HG02840 (cell line): Measurements from ENCODE around the gene MYL1.

Experiments used
- ATAC-seq: cut with Tn5 transposase; IDR thresholded peaks from one replicate; pipeline ENCODE4 v1.9.1; 2021; ENCODE audit warnings: mild to moderate bottlenecking, moderate library complexity, moderate number of reproducible peaks; ENCODE audit not compliant: unreplicated experiment, low FRiP score

Gene MYL1

GRCh38 chr2:210315015-210315788, at the start of gene MYL1:
Gene MYL1, minus strand, starts transcription at chr2:210315174. Its CDS starts 132 bp downstream, at chr2:210315042.
- ATAC-seq: no peak

- ATAC-seq: no peak
Observed at GRCh38 chr2:210363876-210364275, 48.9 kb upstream of the MYL1 start.

GRCh38 chr2:210363261-210363660, 48.3 kb upstream of the MYL1 start:
- no peak for ATAC-seq

GRCh38 chr2:210360412-210360811, 45.4 kb upstream of the MYL1 start:
- no peak for ATAC-seq

GRCh38 chr2:210356944-210357343, 42.0 kb upstream of the MYL1 start:
- no peak for ATAC-seq

- ATAC-seq: no peak
Observed at GRCh38 chr2:210337159-210337558, 22.2 kb upstream of the MYL1 start.

GRCh38 chr2:210324906-210325305, 9.9 kb upstream of the MYL1 start:
- no peak for ATAC-seq

- no peak for ATAC-seq
Observed at GRCh38 chr2:210324458-210324857, 9.5 kb upstream of the MYL1 start.

GRCh38 chr2:210323003-210323402, 8.0 kb upstream of the MYL1 start:
- ATAC-seq: no peak

GRCh38 chr2:210318891-210319290, 3.9 kb upstream of the MYL1 start:
- no peak for ATAC-seq

- no peak for ATAC-seq
Observed at GRCh38 chr2:210318486-210318885, 3.5 kb upstream of the MYL1 start.

- no peak for ATAC-seq
Observed at GRCh38 chr2:210310550-210310949, 4.4 kb downstream of the MYL1 start.

- ATAC-seq: no peak
Observed at GRCh38 chr2:210309548-210310233, 5.3 kb downstream of the MYL1 start.

- ATAC-seq: no peak
Observed at GRCh38 chr2:210303498-210303897, 11.5 kb downstream of the MYL1 start.

GRCh38 chr2:210302326-210302725, 12.6 kb downstream of the MYL1 start:
- ATAC-seq: no peak

- ATAC-seq: no peak
Observed at GRCh38 chr2:210299866-210300373, 15.1 kb downstream of the MYL1 start.

- ATAC-seq: no peak
Observed at GRCh38 chr2:210288408-210288807, 26.6 kb downstream of the MYL1 start.

- ATAC-seq: no peak
Observed at GRCh38 chr2:210287301-210287700, 27.7 kb downstream of the MYL1 start.

- no peak for ATAC-seq
Observed at GRCh38 chr2:210286123-210286680, 28.8 kb downstream of the MYL1 start.

GRCh38 chr2:210277133-210277532, 37.8 kb downstream of the MYL1 start:
- no peak for ATAC-seq

GRCh38 chr2:210271300-210271699, 43.7 kb downstream of the MYL1 start:
- no peak for ATAC-seq
